Forelimb muscle (tissue), 1 donor: ENCODE results near the gene RPL41. TPM values are rescaled to one million over a fixed set of nuclear protein-coding genes. Genes with fewer than 3 reads are reported as not detected.

Experiments
- polyA plus RNA-seq: library from polyadenylated mRNA; unstranded; fragments of 120-200 nt; gene quantifications from one replicate; pipeline ENCODE4 v1.2.1, GENCODE V29; 2013; ENCODE audit not compliant: insufficient read length

Gene RPL41
- polyA plus RNA-seq, 1 donor = 5,976 TPM

Other genes starting within 250 kb of the RPL41 start
- 17.9 TPM for gene PYM1, start 188.7 kb upstream of the RPL41 start, polyA plus RNA-seq
- 15.0 TPM for gene DGKA, start 185.5 kb upstream of the RPL41 start, polyA plus RNA-seq
- 1.1 TPM for gene PMEL, start 150.6 kb upstream of the RPL41 start, polyA plus RNA-seq
- gene CDK2, start 149.8 kb upstream of the RPL41 start, polyA plus RNA-seq = 23.4 TPM
- gene RAB5B, start 142.6 kb upstream of the RPL41 start, polyA plus RNA-seq = 129 TPM
- gene SUOX, start 119.4 kb upstream of the RPL41 start, polyA plus RNA-seq = 16.1 TPM
- gene IKZF4, start 95.6 kb upstream of the RPL41 start, polyA plus RNA-seq = 9.4 TPM
- gene RPS26, start 74.7 kb upstream of the RPL41 start, polyA plus RNA-seq = 69.7 TPM
- 187 TPM for gene ERBB3, start 36.5 kb upstream of the RPL41 start, polyA plus RNA-seq
- 111 TPM for gene PA2G4, start 12.1 kb upstream of the RPL41 start, polyA plus RNA-seq
- 3.6 TPM for gene ZC3H10, start 1.6 kb downstream of the RPL41 start, polyA plus RNA-seq
- 71.4 TPM for gene ESYT1, start 11.6 kb downstream of the RPL41 start, polyA plus RNA-seq
- gene MYL6B, start 36.0 kb downstream of the RPL41 start, polyA plus RNA-seq = 905 TPM
- 1,230 TPM for gene MYL6, start 41.7 kb downstream of the RPL41 start, polyA plus RNA-seq
- 53.8 TPM for gene SMARCC2, start 72.8 kb downstream of the RPL41 start, polyA plus RNA-seq
- gene RNF41, start 105.3 kb downstream of the RPL41 start, polyA plus RNA-seq = 42.7 TPM
- 16.8 TPM for gene NABP2, start 107.7 kb downstream of the RPL41 start, polyA plus RNA-seq
- 0.56 TPM for gene SLC39A5, start 113.4 kb downstream of the RPL41 start, polyA plus RNA-seq
- gene ANKRD52, start 141.8 kb downstream of the RPL41 start, polyA plus RNA-seq = 17.3 TPM
- gene COQ10A, start 150.3 kb downstream of the RPL41 start, polyA plus RNA-seq = 28.6 TPM
- gene CS, start 183.7 kb downstream of the RPL41 start, polyA plus RNA-seq = 228 TPM
- 58.3 TPM for gene CNPY2, start 199.4 kb downstream of the RPL41 start, polyA plus RNA-seq
- 45.1 TPM for gene PAN2, start 217.4 kb downstream of the RPL41 start, polyA plus RNA-seq
- 0.34 TPM for gene IL23A, start 222.3 kb downstream of the RPL41 start, polyA plus RNA-seq
- 61.9 TPM for gene STAT2, start 243.5 kb downstream of the RPL41 start, polyA plus RNA-seq
- not detected for gene APOF, start 246.2 kb downstream of the RPL41 start, polyA plus RNA-seq